ENCODE data around the gene BAG3.

The BAG3 gene

DNA sequence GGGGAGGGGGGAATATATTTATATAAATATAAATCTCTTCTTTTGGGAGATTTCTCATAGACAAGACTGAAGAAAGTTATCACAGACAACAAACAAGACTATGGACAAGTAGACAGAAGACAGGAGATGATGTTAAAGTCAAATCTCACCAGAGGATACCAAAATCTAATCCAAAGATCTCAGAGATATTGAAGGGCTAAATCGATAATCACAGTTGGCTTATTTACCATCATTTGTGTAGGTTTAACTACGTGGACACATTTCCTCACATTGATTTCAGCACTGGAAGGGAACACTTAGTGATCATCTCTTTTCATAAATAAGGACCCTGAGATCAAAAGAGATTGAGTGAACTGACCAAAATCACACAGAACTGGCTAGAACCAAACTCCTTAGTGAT, 72.0 kb downstream of the BAG3 start:
- no peaks in the 10 kb centered on the region; the same call in 1 of the 2 replicates for H3K27me3 ChIP-seq (ENCODE audit: insufficient read depth, low read length)
- peaks cover 10% of the 10 kb centered on the region for H3K9me3 ChIP-seq (ENCODE audit: insufficient read depth, low read depth, low read length)
- no peak overlapping the region for H3K9ac ChIP-seq (ENCODE audit: low read depth, low read length)
- peaks cover 26% of the 10 kb centered on the region for H3K4me1 ChIP-seq (ENCODE audit: insufficient read depth, low read length)
- H3K27ac ChIP-seq (ENCODE audit: low read depth, low read length): no peak overlapping the region
- no peaks in the 10 kb centered on the region for H3K36me3 ChIP-seq (ENCODE audit: insufficient read depth, low read length)
- H3K4me3 ChIP-seq (ENCODE audit: low read length): no peak overlapping the region
- 88% methylated on average over 2 of the region's 2 CpGs for WGBS

DNA sequence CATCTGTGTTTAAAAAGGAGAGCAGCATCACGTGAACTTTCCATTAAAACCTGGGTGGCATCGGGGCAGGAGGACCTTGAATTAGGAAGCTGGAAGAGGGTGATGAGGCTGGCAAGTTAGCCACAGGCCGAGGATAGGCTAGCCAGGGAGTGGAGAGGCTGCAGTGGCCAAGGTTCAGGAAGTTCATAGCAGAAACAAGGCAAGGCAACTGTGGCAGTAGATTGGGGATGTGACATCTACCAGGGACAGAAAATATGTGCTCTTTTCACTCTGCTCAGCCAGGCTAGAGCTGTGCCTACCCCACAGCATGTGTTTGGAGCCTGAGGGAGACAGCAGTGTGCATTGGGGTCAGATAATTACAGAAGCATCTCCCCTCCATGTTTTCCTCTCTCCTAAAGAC, 72.4 kb downstream of the BAG3 start:
- peaks cover 10% of the 10 kb centered on the region for H3K9me3 ChIP-seq (ENCODE audit: insufficient read depth, low read depth, low read length)
- no peak overlapping the region for H3K27ac ChIP-seq (ENCODE audit: low read depth, low read length)
- WGBS: 88% methylated on average over 3 of the region's 3 CpGs
- H3K4me1 ChIP-seq (ENCODE audit: insufficient read depth, low read length): peaks cover 26% of the 10 kb centered on the region
- H3K9ac ChIP-seq (ENCODE audit: low read depth, low read length): no peak overlapping the region
- no peaks in the 10 kb centered on the region; the same call in 1 of the 2 replicates for H3K27me3 ChIP-seq (ENCODE audit: insufficient read depth, low read length)
- H3K4me3 ChIP-seq (ENCODE audit: low read length): no peak overlapping the region
- H3K36me3 ChIP-seq (ENCODE audit: insufficient read depth, low read length): no peaks in the 10 kb centered on the region

DNA sequence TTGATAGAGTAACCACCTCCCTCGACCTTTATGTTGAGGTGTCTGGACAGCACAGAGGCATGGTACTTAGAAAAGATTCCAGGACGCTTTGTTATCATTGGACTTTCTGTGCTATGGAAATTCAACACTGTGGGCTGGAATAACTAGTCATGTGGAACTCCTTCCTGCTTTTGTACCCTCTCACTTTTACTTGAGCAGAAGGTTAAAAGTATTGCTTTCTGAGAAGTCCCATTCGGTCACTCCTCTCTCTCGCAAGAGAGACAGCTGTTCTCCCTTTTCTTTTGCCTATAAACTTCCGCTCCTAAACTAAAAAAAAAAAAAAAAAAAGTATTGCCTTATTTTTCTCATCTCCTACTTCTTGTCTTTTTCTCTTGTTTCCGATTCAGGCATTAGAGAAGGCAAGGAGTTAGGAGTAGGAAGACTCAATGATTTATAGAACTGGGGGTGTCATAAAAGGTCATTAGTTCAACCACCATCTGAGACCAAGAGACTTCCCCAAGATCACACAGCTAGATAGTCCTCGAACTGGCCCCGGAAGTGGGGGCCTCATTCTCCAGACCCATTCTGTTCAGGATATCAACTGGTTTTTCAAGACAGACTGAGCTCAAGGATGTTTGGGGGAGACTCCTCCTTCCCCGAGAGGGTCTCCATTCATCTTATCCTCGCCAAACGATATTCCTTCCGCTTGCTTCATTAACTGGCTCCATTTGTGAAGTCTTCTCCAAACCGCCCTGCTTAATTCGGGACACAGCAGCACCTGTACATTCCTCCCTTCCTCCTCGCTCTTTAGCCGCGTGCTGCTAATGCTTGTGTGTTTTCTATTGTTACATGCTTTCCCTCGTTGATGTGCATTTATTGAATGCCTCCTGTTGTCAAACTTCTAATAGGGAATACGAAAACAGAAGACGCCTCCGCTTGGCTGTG, 73.7 kb downstream of the BAG3 start:
- H3K9me3 ChIP-seq (ENCODE audit: insufficient read depth, low read depth, low read length): peaks cover 10% of the 10 kb centered on the region
- peak overlapping the region; percentile 85 for H3K27ac ChIP-seq (ENCODE audit: low read depth, low read length)
- H3K27me3 ChIP-seq (ENCODE audit: insufficient read depth, low read length): no peaks in the 10 kb centered on the region; the same call in 1 of the 2 replicates
- peak overlapping the region; percentile 89 for H3K9ac ChIP-seq (ENCODE audit: low read depth, low read length)
- no peaks in the 10 kb centered on the region for H3K36me3 ChIP-seq (ENCODE audit: insufficient read depth, low read length)
- 53% methylated on average over 20 of the region's 21 CpGs for WGBS
- peaks cover 26% of the 10 kb centered on the region for H3K4me1 ChIP-seq (ENCODE audit: insufficient read depth, low read length)
- H3K4me3 ChIP-seq (ENCODE audit: low read length): peak overlapping the region; percentile 81

DNA sequence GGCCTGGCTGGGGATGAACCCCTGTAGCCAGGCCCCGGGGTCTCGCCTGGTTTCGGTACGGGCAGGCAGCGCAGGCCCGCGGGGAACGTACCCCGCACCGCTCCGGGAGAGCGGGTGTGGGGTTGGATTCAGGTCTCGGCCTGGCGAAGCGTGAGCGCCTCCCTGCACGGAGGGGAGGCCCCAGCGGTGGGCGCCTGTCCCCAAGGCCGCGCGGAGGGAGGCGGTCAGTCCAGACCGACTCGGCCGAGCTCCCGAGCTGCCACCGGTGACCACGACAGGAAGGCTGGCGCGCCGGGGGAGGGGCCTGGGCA, 74.3 kb downstream of the BAG3 start:
- Histone ChIP-seq H3K36me3 (ENCODE audit: insufficient read depth, low read length) (no peaks in the 10 kb centered on the region), H3K27me3 (ENCODE audit: insufficient read depth, low read length) (no peaks in the 10 kb centered on the region; the same call in 1 of the 2 replicates), H3K4me1 (ENCODE audit: insufficient read depth, low read length) (peaks cover 26% of the 10 kb centered on the region), H3K9ac (ENCODE audit: low read depth, low read length) (peak overlapping the region; percentile 89), H3K4me3 (ENCODE audit: low read length) (peak overlapping the region; percentile 81), H3K27ac (ENCODE audit: low read depth, low read length) (peak overlapping the region; percentile 85), H3K9me3 (ENCODE audit: insufficient read depth, low read depth, low read length) (peaks cover 5% of the 10 kb centered on the region)
- WGBS: 2% methylated on average over 32 of the region's 32 CpGs

DNA sequence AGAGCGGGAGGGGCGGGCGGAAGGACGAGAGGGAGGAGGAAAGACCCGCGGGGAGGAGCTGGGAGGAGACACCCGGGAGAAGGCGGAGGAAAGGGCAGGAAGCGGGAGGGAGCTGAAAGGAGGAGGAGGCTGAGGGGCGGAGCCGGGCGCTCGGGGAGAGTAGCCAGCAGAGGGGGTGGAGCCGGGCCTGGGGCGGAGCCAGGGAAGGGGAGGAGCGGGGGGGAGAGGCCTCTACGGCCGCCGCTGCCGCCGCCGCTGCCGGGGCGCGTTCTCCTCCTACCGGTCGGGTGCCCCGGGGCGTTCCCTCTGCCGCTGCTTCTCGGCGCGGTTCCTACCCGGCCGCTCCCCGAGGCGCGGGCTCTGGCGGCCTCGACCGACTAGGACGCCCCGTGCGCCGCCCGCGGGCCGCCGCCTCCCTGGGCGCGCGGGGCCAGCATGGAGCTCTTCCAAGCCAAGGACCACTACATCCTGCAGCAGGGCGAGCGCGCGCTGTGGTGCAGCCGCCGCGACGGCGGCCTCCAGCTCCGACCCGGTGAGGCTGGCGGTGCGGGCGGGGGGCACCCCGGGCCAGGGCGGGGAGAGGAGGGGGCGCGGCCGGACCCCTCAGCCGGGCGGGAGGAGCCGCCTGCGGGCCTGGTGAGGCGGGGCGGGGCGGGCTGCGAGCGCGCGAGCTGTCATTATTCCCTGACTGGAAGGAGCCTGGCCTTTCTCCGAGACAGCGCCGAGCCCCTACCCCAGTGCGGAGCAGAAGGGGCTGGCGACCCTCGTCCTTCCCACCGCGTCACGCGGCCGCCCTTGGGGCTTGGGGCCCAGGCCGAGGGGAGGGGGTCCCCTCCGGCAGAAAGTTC, 74.9 kb downstream of the BAG3 start, which contains the start of gene INPP5F:
Gene INPP5F (plus strand): TSS at position 223 of the 848 bp plus-strand sequence. CDS start 213 bp downstream, at position 436.
- Histone ChIP-seq H3K36me3 (ENCODE audit: insufficient read depth, low read length) (no peaks in the 10 kb centered on the region), H3K4me3 (ENCODE audit: low read length) (peak within 1 kb of the TSS; percentile 81), H3K27me3 (ENCODE audit: insufficient read depth, low read length) (no peaks in the 10 kb centered on the region; the same call in 1 of the 2 replicates), H3K4me1 (ENCODE audit: insufficient read depth, low read length) (peaks cover 26% of the 10 kb centered on the region), H3K9ac (ENCODE audit: low read depth, low read length) (peak within 1 kb of the TSS; percentile 89), H3K27ac (ENCODE audit: low read depth, low read length) (peak within 1 kb of the TSS; percentile 93), H3K9me3 (ENCODE audit: insufficient read depth, low read depth, low read length) (no peaks in the 10 kb centered on the region)
- WGBS: under 1% methylated on average over 95 of the region's 95 CpGs

GRCh38 chr10:119726676-119727261, 75.6 kb downstream of the BAG3 start:
- Histone ChIP-seq H3K4me3 (ENCODE audit: low read length) (peak overlapping the region; percentile 81), H3K27ac (ENCODE audit: low read depth, low read length) (peak overlapping the region; percentile 93; the same call in 1 of the 2 replicates), H3K4me1 (ENCODE audit: insufficient read depth, low read length) (peaks cover 26% of the 10 kb centered on the region), H3K9me3 (ENCODE audit: insufficient read depth, low read depth, low read length) (no peaks in the 10 kb centered on the region), H3K27me3 (ENCODE audit: insufficient read depth, low read length) (no peaks in the 10 kb centered on the region; the same call in 1 of the 2 replicates), H3K9ac (ENCODE audit: low read depth, low read length) (peak overlapping the region; percentile 72), H3K36me3 (ENCODE audit: insufficient read depth, low read length) (no peaks in the 10 kb centered on the region)
- WGBS: 53% methylated on average over 14 of the region's 14 CpGs
